HUES48 (cell line): ENCODE data around the gene PCAT6.

Experiments used
- H3K27ac ChIP-seq: one replicate; pipeline ENCODE4 v1.7.0; 2013; ENCODE audit warnings: low read depth, low read length, inconsistent platforms
- H3K27me3 ChIP-seq: 2 replicates; pipeline ENCODE4 v1.6.1; 2013; ENCODE audit warnings: mild to moderate bottlenecking, low read length; ENCODE audit not compliant: control insufficient read depth, insufficient read depth
- H3K36me3 ChIP-seq: 2 replicates; pipeline ENCODE4 v1.6.1; 2013; ENCODE audit warnings: low read length; ENCODE audit not compliant: control insufficient read depth, insufficient read depth
- H3K4me1 ChIP-seq: 2 replicates; pipeline ENCODE4 v1.6.1; 2013; ENCODE audit warnings: mild to moderate bottlenecking, low read length; ENCODE audit not compliant: control insufficient read depth, insufficient read depth
- H3K4me3 ChIP-seq: 2 replicates; pipeline ENCODE4 v1.5.1; 2013; ENCODE audit warnings: mild to moderate bottlenecking, low read depth, low read length
- H3K9ac ChIP-seq: 2 replicates; pipeline ENCODE4 v1.6.1; 2013; ENCODE audit warnings: mild to moderate bottlenecking, low read depth, low read length, moderate library complexity
- H3K9me3 ChIP-seq: 2 replicates; pipeline ENCODE4 v1.6.1; 2013; ENCODE audit warnings: low read length; ENCODE audit not compliant: control insufficient read depth, insufficient read depth

The PCAT6 gene

GRCh38 chr1:202798260-202798659 is 12.5 kb upstream of the PCAT6 start:
- Histone ChIP-seq H3K4me1 (peaks cover 5% of the 10 kb centered on the region; the same call in 1 of the 2 replicates), H3K36me3 (peaks cover 13% of the 10 kb centered on the region), H3K27me3 (no peaks in the 10 kb centered on the region), H3K9ac (no peak overlapping the region), H3K27ac (no peak overlapping the region), H3K9me3 (no peaks in the 10 kb centered on the region), H3K4me3 (no peak overlapping the region)

DNA sequence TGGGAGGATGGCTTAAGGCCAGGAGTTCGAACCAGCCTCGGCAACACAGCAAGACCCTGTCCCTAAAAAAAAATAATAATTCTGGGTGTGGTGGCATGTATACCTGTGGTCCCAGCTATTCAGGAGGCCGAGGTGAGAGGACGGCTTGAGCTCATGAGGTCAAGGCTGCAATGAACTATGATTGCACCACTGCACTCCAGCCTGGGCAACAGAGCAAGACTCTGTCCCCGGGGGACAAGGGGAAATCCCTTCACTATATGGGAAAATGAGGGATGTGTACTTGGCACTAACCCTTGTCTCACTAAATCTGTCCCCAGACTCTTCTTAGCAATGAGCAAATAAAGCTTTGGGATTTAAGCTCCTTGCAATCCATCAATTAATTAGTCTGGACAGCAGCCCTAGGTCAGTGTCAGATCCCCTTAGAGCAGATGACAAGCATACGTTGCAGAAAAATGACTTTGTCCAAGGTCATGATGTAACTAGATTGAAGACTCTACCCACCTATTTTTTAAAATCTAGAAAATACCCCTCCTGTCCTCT is 11.9 kb upstream of the PCAT6 start:
- Histone ChIP-seq H3K4me3 (no peak overlapping the region), H3K9ac (no peak overlapping the region), H3K4me1 (peaks cover 9% of the 10 kb centered on the region), H3K9me3 (no peaks in the 10 kb centered on the region), H3K27me3 (no peaks in the 10 kb centered on the region), H3K36me3 (peaks cover 13% of the 10 kb centered on the region; the same call in 1 of the 2 replicates), H3K27ac (no peak overlapping the region)

- H3K27ac ChIP-seq = no peak overlapping the region
Observed at GRCh38 chr1:202800742-202801141, 10.0 kb upstream of the PCAT6 start.

GRCh38 chr1:202801175-202801574 is 9.6 kb upstream of the PCAT6 start:
- H3K9me3 ChIP-seq = no peaks in the 10 kb centered on the region
- peaks cover 13% of the 10 kb centered on the region; the same call in 1 of the 2 replicates for H3K36me3 ChIP-seq
- no peak overlapping the region for H3K4me3 ChIP-seq
- no peak overlapping the region for H3K9ac ChIP-seq
- no peak overlapping the region for H3K27ac ChIP-seq
- H3K4me1 ChIP-seq = peaks cover 31% of the 10 kb centered on the region
- H3K27me3 ChIP-seq = no peaks in the 10 kb centered on the region

More at GRCh38 chr1:202800742-202801141, 10.0 kb upstream of the PCAT6 start:
- Histone ChIP-seq H3K27me3 (no peaks in the 10 kb centered on the region), H3K4me3 (no peak overlapping the region), H3K9ac (no peak overlapping the region), H3K4me1 (peaks cover 27% of the 10 kb centered on the region), H3K36me3 (peaks cover 13% of the 10 kb centered on the region; the same call in 1 of the 2 replicates), H3K9me3 (no peaks in the 10 kb centered on the region)

DNA sequence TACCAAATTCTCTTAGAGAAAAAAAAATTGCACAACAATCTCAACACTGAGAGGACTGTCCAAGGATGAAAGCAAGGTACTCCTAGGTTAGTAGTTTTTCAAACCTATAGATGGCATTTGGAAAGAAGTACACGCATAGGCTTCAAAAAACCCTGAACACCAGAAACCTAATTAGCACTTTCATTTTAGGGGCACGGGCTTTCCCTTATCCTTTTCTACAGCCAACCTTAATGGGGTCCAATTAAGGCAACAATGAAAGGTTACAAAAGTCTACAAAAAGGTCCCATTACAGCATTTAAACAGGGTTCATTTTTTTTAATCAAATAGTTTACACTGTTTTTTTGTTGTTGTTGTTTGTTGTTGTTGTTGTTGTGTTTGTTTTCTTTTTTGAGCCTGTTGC is 8.7 kb upstream of the PCAT6 start:
- no peak overlapping the region for H3K4me3 ChIP-seq
- H3K36me3 ChIP-seq = peaks cover 11% of the 10 kb centered on the region; the same call in 1 of the 2 replicates
- H3K27me3 ChIP-seq = no peaks in the 10 kb centered on the region
- H3K4me1 ChIP-seq = peaks cover 31% of the 10 kb centered on the region
- H3K9me3 ChIP-seq = no peaks in the 10 kb centered on the region
- no peak overlapping the region for H3K9ac ChIP-seq
- H3K27ac ChIP-seq = no peak overlapping the region

DNA sequence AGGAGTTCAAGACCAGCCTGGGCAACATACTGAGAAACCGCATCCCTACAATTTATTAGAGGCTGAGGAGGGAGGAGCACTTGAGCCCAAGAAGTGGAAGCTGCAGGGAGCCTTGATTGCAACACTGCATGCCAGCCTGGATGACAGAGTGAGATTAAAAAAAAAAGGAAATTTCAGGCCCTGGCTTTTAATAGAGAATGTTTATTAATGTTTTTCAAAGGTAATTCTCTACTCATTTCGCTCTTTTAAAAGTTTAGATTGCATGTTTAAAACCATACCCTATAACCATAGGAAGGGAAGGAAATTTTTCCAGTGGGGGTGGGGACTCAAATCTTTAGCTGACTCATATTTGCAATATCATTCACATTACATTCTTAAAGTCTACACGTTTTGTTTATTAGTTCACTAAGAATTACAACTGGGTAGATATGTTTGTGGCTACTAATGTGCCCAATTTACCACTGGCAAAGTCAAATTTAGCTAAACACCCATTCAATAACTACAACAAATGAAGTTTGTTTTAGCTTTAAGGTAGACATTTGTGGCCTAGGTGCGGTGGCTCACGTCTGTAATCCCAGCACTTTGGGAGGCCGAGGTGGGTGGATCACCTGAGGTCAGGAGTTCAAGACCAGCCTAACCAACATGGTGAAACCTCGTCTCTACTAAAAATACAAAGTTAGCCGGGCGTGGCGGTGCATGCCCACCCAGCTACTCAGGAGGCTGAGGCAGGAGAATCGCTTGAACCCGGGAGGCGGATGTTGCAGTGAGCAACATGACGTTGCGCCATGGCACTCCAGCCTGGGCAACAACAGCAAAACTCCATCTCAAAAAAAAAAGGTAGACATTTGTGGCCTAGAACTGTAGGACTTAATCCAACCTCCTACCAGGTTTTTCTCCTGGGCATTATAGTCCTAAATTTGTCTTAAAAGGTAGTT is 7.5 kb upstream of the PCAT6 start:
- Histone ChIP-seq H3K9ac (no peak overlapping the region), H3K36me3 (peaks cover 11% of the 10 kb centered on the region; the same call in 1 of the 2 replicates), H3K9me3 (no peaks in the 10 kb centered on the region), H3K27me3 (no peaks in the 10 kb centered on the region), H3K4me3 (no peak overlapping the region), H3K4me1 (peaks cover 31% of the 10 kb centered on the region), H3K27ac (no peak overlapping the region)

- Histone ChIP-seq H3K27ac (no peak overlapping the region), H3K36me3 (0 out of 2 replicates have a peak, but pooled peaks cover 6% of the 10 kb centered on the region), H3K9me3 (no peaks in the 10 kb centered on the region), H3K9ac (no peak overlapping the region), H3K4me3 (peak overlapping the region; percentile 88), H3K27me3 (peaks cover 5% of the 10 kb centered on the region), H3K4me1 (peaks cover 36% of the 10 kb centered on the region)
Observed at GRCh38 chr1:202804126-202804525, 6.6 kb upstream of the PCAT6 start.

GRCh38 chr1:202805886-202806844 is 4.6 kb upstream of the PCAT6 start:
- Histone ChIP-seq H3K27me3 (peaks cover 9% of the 10 kb centered on the region), H3K4me1 (peaks cover 42% of the 10 kb centered on the region), H3K9me3 (no peaks in the 10 kb centered on the region), H3K36me3 (no peaks in the 10 kb centered on the region), H3K4me3 (peak overlapping the region; percentile 88), H3K9ac (peak overlapping the region; percentile 86), H3K27ac (peak overlapping the region; percentile 83)

DNA sequence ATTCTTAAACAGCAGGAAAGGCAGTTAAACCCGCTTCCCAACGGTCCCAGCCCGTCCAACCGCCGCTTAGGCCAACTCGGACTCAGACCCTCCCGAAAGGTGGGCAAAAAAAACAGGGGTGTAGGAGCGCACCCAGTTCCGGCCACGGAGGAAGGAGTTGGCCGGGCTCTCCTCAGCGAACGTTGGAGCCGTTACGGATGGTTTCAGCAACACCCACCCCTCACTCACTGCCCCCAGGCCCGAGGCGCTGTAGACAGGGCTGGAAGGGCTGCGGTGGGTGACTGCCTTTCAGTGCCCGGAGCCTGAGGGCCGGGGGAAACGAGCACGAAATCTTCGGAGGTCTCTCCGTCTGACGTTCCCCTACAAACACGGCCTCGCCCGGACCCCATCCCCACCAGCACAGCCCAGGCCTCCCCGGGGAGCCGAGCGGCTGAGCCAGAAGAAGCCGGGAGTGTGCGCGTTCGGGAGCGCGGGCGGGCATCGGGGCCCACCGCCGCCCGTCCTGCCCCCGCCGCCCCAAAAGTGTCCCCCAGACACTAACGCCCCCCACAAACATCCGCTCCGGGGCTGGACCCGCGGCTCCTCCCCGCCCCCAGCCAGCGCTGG is 3.8 kb upstream of the PCAT6 start:
- H3K9ac ChIP-seq = peak overlapping the region; percentile 86

GRCh38 chr1:202807451-202807925 is 3.3 kb upstream of the PCAT6 start:
- H3K9me3 ChIP-seq = no peaks in the 10 kb centered on the region
- peaks cover 21% of the 10 kb centered on the region for H3K27me3 ChIP-seq
- H3K9ac ChIP-seq = peak overlapping the region; percentile 86
- peak overlapping the region; percentile 88 for H3K4me3 ChIP-seq
- peak overlapping the region; percentile 83 for H3K27ac ChIP-seq
- peaks cover 51% of the 10 kb centered on the region for H3K4me1 ChIP-seq
- no peaks in the 10 kb centered on the region for H3K36me3 ChIP-seq

More for the DNA sequence above, 3.8 kb upstream of the PCAT6 start:
- H3K27me3 ChIP-seq = peaks cover 16% of the 10 kb centered on the region
- H3K9me3 ChIP-seq = no peaks in the 10 kb centered on the region
- H3K4me3 ChIP-seq = peak overlapping the region; percentile 88
- H3K36me3 ChIP-seq = no peaks in the 10 kb centered on the region
- peak overlapping the region; percentile 83 for H3K27ac ChIP-seq
- peaks cover 46% of the 10 kb centered on the region for H3K4me1 ChIP-seq
